HG03469 (cell line): ENCODE results near the gene CPED1.
"Not testable (repeated sequence)": the region's sequence is repeated elsewhere in the genome, so short reads cannot be mapped to it uniquely, and the experiment has no call there.

Experiments
- ATAC-seq: cut with Tn5 transposase; IDR thresholded peaks from one replicate; pipeline ENCODE4 v1.9.1; 2021; ENCODE audit warnings: mild to moderate bottlenecking, moderate library complexity, moderate number of reproducible peaks; ENCODE audit not compliant: unreplicated experiment

CPED1 gene

GRCh38 chr7:121172484-121172883 lies 184.0 kb downstream of the CPED1 start:
- no peak for ATAC-seq

- ATAC-seq, result no peak
Measured at GRCh38 chr7:121175826-121176225, 187.3 kb downstream of the CPED1 start.

- ATAC-seq, result no peak
Measured at GRCh38 chr7:121178452-121178851, 189.9 kb downstream of the CPED1 start.

GRCh38 chr7:121178869-121179497 lies 190.5 kb downstream of the CPED1 start:
- ATAC-seq, result no peak

- peak; percentile 92 for ATAC-seq
Measured at GRCh38 chr7:121180436-121181063, 192.0 kb downstream of the CPED1 start.

- ATAC-seq, result no peak
Measured at GRCh38 chr7:121181357-121181756, 192.8 kb downstream of the CPED1 start.

GRCh38 chr7:121182281-121182680 lies 193.8 kb downstream of the CPED1 start:
- ATAC-seq, result no peak

- ATAC-seq, result no peak
Measured at GRCh38 chr7:121182902-121183301, 194.4 kb downstream of the CPED1 start.

- not testable (repeated sequence) for ATAC-seq
Measured at GRCh38 chr7:121183883-121184282, 195.4 kb downstream of the CPED1 start.

- ATAC-seq, result no peak
Measured at GRCh38 chr7:121186746-121187145, 198.2 kb downstream of the CPED1 start.

GRCh38 chr7:121187222-121187621 lies 198.7 kb downstream of the CPED1 start:
- peak; percentile 71 for ATAC-seq

GRCh38 chr7:121187676-121188075 lies 199.2 kb downstream of the CPED1 start:
- ATAC-seq, result no peak

GRCh38 chr7:121192834-121193233 lies 204.3 kb downstream of the CPED1 start:
- no peak for ATAC-seq

GRCh38 chr7:121195010-121195409 lies 206.5 kb downstream of the CPED1 start:
- no peak for ATAC-seq

- no peak for ATAC-seq
Measured at GRCh38 chr7:121195874-121196273, 207.4 kb downstream of the CPED1 start.

GRCh38 chr7:121196286-121196685 lies 207.8 kb downstream of the CPED1 start:
- ATAC-seq, result no peak

- ATAC-seq, result no peak
Measured at GRCh38 chr7:121197455-121197854, 208.9 kb downstream of the CPED1 start.

- no peak for ATAC-seq
Measured at GRCh38 chr7:121198502-121198901, 210.0 kb downstream of the CPED1 start.

- no peak for ATAC-seq
Measured at GRCh38 chr7:121202125-121202524, 213.6 kb downstream of the CPED1 start.

GRCh38 chr7:121202834-121203233 lies 214.3 kb downstream of the CPED1 start:
- ATAC-seq, result no peak

GRCh38 chr7:121204537-121204936 lies 216.0 kb downstream of the CPED1 start:
- ATAC-seq, result no peak

- ATAC-seq, result no peak
Measured at GRCh38 chr7:121205777-121206176, 217.3 kb downstream of the CPED1 start.

GRCh38 chr7:121211253-121211652 lies 222.7 kb downstream of the CPED1 start:
- no peak for ATAC-seq
